DLD1 (cell line): ENCODE measurements around the gene NOB1.
"Not testable (repeated sequence)": the region's sequence is repeated elsewhere in the genome, so short reads cannot be mapped to it uniquely, and the experiment has no call there.

Source experiments
- in situ Hi-C: cut with HindIII; loops from 2 replicates; pipeline ENCODE4 v1.10.0; 2017; ENCODE audit warnings: low sequenced_read_pairs

Gene NOB1

GRCh38 chr16:69754469-69755310 lies at the start of gene NOB1:
Gene NOB1, minus strand, starts transcription at chr16:69754926. Its CDS starts 16 bp downstream, at chr16:69754910.
- in situ Hi-C loops: no loop called here

GRCh38 chr16:69804297-69804696 lies 49.6 kb upstream of the NOB1 start:
- in situ Hi-C loops: no loop called here

- in situ Hi-C loops: no loop called here
These were observed 44.9 kb upstream of the NOB1 start for GRCh38 chr16:69799611-69800031.

GRCh38 chr16:69798466-69798865 lies 43.7 kb upstream of the NOB1 start:
- in situ Hi-C loops: no loop called here

GRCh38 chr16:69796285-69797118 lies 41.8 kb upstream of the NOB1 start:
- in situ Hi-C loops: no loop called here

GRCh38 chr16:69794486-69794885 lies 39.8 kb upstream of the NOB1 start:
- in situ Hi-C loops: no loop called here

GRCh38 chr16:69793526-69793925 lies 38.8 kb upstream of the NOB1 start:
- in situ Hi-C loops: no loop called here

- in situ Hi-C loops: not testable (repeated sequence)
These were observed 36.7 kb upstream of the NOB1 start for GRCh38 chr16:69791391-69791847.

- in situ Hi-C loops: no loop called here
These were observed 33.2 kb upstream of the NOB1 start for GRCh38 chr16:69787883-69788282.

- in situ Hi-C loops: no loop called here
These were observed 29.9 kb upstream of the NOB1 start for GRCh38 chr16:69784586-69784985.

- in situ Hi-C loops: no loop called here
These were observed 26.4 kb upstream of the NOB1 start for GRCh38 chr16:69781118-69781517.

GRCh38 chr16:69779724-69780123 lies 25.0 kb upstream of the NOB1 start:
- in situ Hi-C loops: no loop called here

- in situ Hi-C loops: no loop called here
These were observed 20.8 kb upstream of the NOB1 start for GRCh38 chr16:69775563-69775962.

- in situ Hi-C loops: no loop called here
These were observed 18.7 kb upstream of the NOB1 start for GRCh38 chr16:69773260-69773947.

GRCh38 chr16:69771651-69771967 lies 16.9 kb upstream of the NOB1 start:
- in situ Hi-C loops: no loop called here

GRCh38 chr16:69769404-69769803 lies 14.7 kb upstream of the NOB1 start:
- in situ Hi-C loops: no loop called here

- in situ Hi-C loops: no loop called here
These were observed 13.9 kb upstream of the NOB1 start for GRCh38 chr16:69768666-69769065.

GRCh38 chr16:69767459-69768229 lies 12.9 kb upstream of the NOB1 start:
- in situ Hi-C loops: no loop called here

- in situ Hi-C loops: no loop called here
These were observed 8.8 kb upstream of the NOB1 start for GRCh38 chr16:69763599-69763942.

GRCh38 chr16:69762814-69763598 lies 8.3 kb upstream of the NOB1 start:
- in situ Hi-C loops: no loop called here
